ENCODE measurements around the gene TAS2R14.

The TAS2R14 gene

GRCh38 chr12:10936506-10936905 lies 2.6 kb downstream of the TAS2R14 start:
- no peak for ATAC-seq (ENCODE audit: insufficient read depth, low read depth)
- peaks cover under 1% of the 10 kb centered on the region for H3K4me1 ChIP-seq (ENCODE audit: insufficient read depth, low read length)
- H3K4me3 ChIP-seq (ENCODE audit: low read depth in 1 of 2, low read length in 2 of 2) = no peak overlapping the region
- H3K79me2 ChIP-seq (ENCODE audit: insufficient read depth, low read length) = no peaks in the 10 kb centered on the region; the same call in 1 of the 2 replicates
- H3K36me3 ChIP-seq (ENCODE audit: insufficient read depth, low read length) = no peaks in the 10 kb centered on the region
- DNase-seq = no peak
- H3K9me3 ChIP-seq (ENCODE audit: insufficient read depth, low read length, severe bottlenecking) = no peaks in the 10 kb centered on the region
- no peak overlapping the region for H3K4me2 ChIP-seq (ENCODE audit: insufficient read depth, low read length)
- no peaks in the 10 kb centered on the region for H3K27me3 ChIP-seq (ENCODE audit: insufficient read depth, low read length, poor library complexity)
- H2AFZ ChIP-seq (ENCODE audit: low read depth, low read length) = no peak overlapping the region
- no peak overlapping the region for H3K9ac ChIP-seq (ENCODE audit: low read depth, low read length)
- no peak overlapping the region for H3K27ac ChIP-seq (ENCODE audit: low read length)
- peaks cover 8% of the 10 kb centered on the region for H4K20me1 ChIP-seq (ENCODE audit: insufficient read depth, low read length)
- TF ChIP-seq CTCF (IDR thresholded peaks at IDR 0.05; ENCODE audit: borderline replicate concordance, extremely low read depth, low read length, poor library complexity, severe bottlenecking) = no peak
- TF ChIP-seq EZH2 (IDR thresholded peaks at IDR 0.05; ENCODE audit: borderline replicate concordance, low read depth, low read length, severe bottlenecking) = no peak

- Histone ChIP-seq H4K20me1 (ENCODE audit: insufficient read depth, low read length) (no peaks in the 10 kb centered on the region), H3K9me3 (ENCODE audit: insufficient read depth, low read length, severe bottlenecking) (no peaks in the 10 kb centered on the region), H3K4me2 (ENCODE audit: insufficient read depth, low read length) (no peak within 1 kb of the TSS), H3K36me3 (ENCODE audit: insufficient read depth, low read length) (no peaks in the 10 kb centered on the region), H3K27me3 (ENCODE audit: insufficient read depth, low read length, poor library complexity) (no peaks in the 10 kb centered on the region), H3K4me3 (ENCODE audit: low read depth in 1 of 2, low read length in 2 of 2) (no peak within 1 kb of the TSS), H3K27ac (ENCODE audit: low read length) (no peak within 1 kb of the TSS), H2AFZ (ENCODE audit: low read depth, low read length) (no peak within 1 kb of the TSS), H3K9ac (ENCODE audit: low read depth, low read length) (no peak within 1 kb of the TSS), H3K79me2 (ENCODE audit: insufficient read depth, low read length) (no peaks in the 10 kb centered on the region), H3K4me1 (ENCODE audit: insufficient read depth, low read length) (no peaks in the 10 kb centered on the region)
- DNase-seq (no peak), ATAC-seq (ENCODE audit: insufficient read depth, low read depth) (no peak)
- no peak for TF ChIP-seq EZH2 (IDR thresholded peaks at IDR 0.05; ENCODE audit: borderline replicate concordance, low read depth, low read length, severe bottlenecking)
Measured at GRCh38 chr12:10928746-10929286, 10.2 kb downstream of the TAS2R14 start, which contains the start of gene PRH2. Gene PRH2, plus strand, starts transcription at chr12:10929236. Its CDS starts 38 bp downstream, at chr12:10929274.

DNA sequence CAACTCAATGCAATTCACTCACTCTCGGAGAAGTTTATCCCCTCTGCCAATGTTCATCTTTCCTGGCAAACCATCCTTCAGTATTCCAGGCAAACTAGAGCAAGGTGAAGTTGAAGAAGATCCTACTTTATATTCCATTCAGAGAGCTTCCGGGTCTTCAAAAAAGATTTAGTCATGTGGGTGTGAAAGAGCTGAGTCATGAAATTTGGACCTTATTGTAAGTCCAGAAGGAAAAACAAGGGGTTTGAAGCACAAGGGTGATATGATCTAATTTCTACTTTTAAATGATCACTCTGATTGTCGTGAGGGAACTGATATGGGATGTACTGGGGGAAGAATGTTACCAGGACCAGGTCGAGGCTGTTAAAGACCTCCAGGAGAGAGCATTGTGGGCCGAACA lies 12.8 kb downstream of the TAS2R14 start:
- H3K4me3 ChIP-seq (ENCODE audit: low read depth in 1 of 2, low read length in 2 of 2) = no peak overlapping the region
- H3K9me3 ChIP-seq (ENCODE audit: insufficient read depth, low read length, severe bottlenecking) = no peaks in the 10 kb centered on the region
- no peak overlapping the region for H2AFZ ChIP-seq (ENCODE audit: low read depth, low read length)
- TF ChIP-seq CTCF (IDR thresholded peaks at IDR 0.05; ENCODE audit: borderline replicate concordance, extremely low read depth, low read length, poor library complexity, severe bottlenecking) (no peak), EZH2 (IDR thresholded peaks at IDR 0.05; ENCODE audit: borderline replicate concordance, low read depth, low read length, severe bottlenecking) (no peak)
- no peaks in the 10 kb centered on the region for H3K36me3 ChIP-seq (ENCODE audit: insufficient read depth, low read length)
- H3K4me1 ChIP-seq (ENCODE audit: insufficient read depth, low read length) = no peaks in the 10 kb centered on the region
- no peaks in the 10 kb centered on the region for H4K20me1 ChIP-seq (ENCODE audit: insufficient read depth, low read length)
- no peak overlapping the region for H3K27ac ChIP-seq (ENCODE audit: low read length)
- DNase-seq = no peak
- H3K9ac ChIP-seq (ENCODE audit: low read depth, low read length) = no peak overlapping the region
- no peaks in the 10 kb centered on the region for H3K27me3 ChIP-seq (ENCODE audit: insufficient read depth, low read length, poor library complexity)
- ATAC-seq (ENCODE audit: insufficient read depth, low read depth) = no peak
- no peaks in the 10 kb centered on the region for H3K79me2 ChIP-seq (ENCODE audit: insufficient read depth, low read length)
- no peak overlapping the region for H3K4me2 ChIP-seq (ENCODE audit: insufficient read depth, low read length)

DNA sequence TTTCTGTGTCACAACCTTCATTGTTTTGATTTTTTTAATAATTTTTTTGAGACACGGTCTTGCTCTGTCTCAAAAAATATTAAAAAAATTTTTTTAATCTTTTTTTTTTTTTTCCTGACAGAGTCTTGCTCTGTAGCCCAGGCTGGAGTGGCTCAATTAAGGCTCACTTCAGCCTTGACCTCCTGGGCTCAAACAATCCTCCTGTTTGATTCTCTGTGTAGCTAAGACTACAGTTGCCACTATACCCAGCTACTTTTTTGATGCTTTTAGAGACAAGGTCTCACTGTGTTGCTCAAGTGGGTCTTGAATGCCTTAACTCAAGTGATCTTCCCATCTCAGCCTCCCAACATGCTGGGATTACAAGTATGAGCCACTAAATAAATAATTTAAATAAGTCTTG lies 19.3 kb downstream of the TAS2R14 start:
- no peak for TF ChIP-seq CTCF (IDR thresholded peaks at IDR 0.05; ENCODE audit: borderline replicate concordance, extremely low read depth, low read length, poor library complexity, severe bottlenecking)
- no peak for TF ChIP-seq EZH2 (IDR thresholded peaks at IDR 0.05; ENCODE audit: borderline replicate concordance, low read depth, low read length, severe bottlenecking)
- Histone ChIP-seq H3K79me2 (ENCODE audit: insufficient read depth, low read length) (no peaks in the 10 kb centered on the region), H3K9ac (ENCODE audit: low read depth, low read length) (no peak overlapping the region), H3K27me3 (ENCODE audit: insufficient read depth, low read length, poor library complexity) (no peaks in the 10 kb centered on the region), H3K36me3 (ENCODE audit: insufficient read depth, low read length) (no peaks in the 10 kb centered on the region), H4K20me1 (ENCODE audit: insufficient read depth, low read length) (no peaks in the 10 kb centered on the region), H2AFZ (ENCODE audit: low read depth, low read length) (no peak overlapping the region), H3K4me2 (ENCODE audit: insufficient read depth, low read length) (no peak overlapping the region), H3K9me3 (ENCODE audit: insufficient read depth, low read length, severe bottlenecking) (no peaks in the 10 kb centered on the region), H3K4me1 (ENCODE audit: insufficient read depth, low read length) (no peaks in the 10 kb centered on the region), H3K27ac (ENCODE audit: low read length) (no peak overlapping the region), H3K4me3 (ENCODE audit: low read depth in 1 of 2, low read length in 2 of 2) (no peak overlapping the region)
- no peak for ATAC-seq (ENCODE audit: insufficient read depth, low read depth)
- DNase-seq = no peak

Measured in DND-41 (cell line).